Breast epithelium (tissue), 4 donors: Measurements from ENCODE around the gene EPM2AIP1. TPM values are rescaled to one million over a fixed set of nuclear protein-coding genes. Genes with fewer than 3 reads are reported as not detected.

Source experiments
- DNase-seq, 2 donors: peaks; one replicate each; pipeline ENCODE4 v3.0.0-alpha.2; 2019; ENCODE audit warnings: low spot score in 2 of 2
- H3K27ac ChIP-seq, 2 donors: fragments of 200-600 bp; sonication (generic) in 1 of 2; one replicate each; pipeline ENCODE4 v1.5.1; 2016 to 2019; ENCODE audit warnings: mild to moderate bottlenecking in 1 of 2
- H3K27me3 ChIP-seq, 2 donors: fragments of 200-600 bp; sonication (generic) in 1 of 2; one replicate each; pipeline versions ENCODE4 v1.5.1 to v1.6.0; 2017 to 2019; ENCODE audit warnings: control low read depth in 1 of 2, mild to moderate bottlenecking in 1 of 2
- H3K36me3 ChIP-seq: fragments of 200-600 bp; one replicate; pipeline ENCODE4 v1.5.1; 2019
- H3K4me1 ChIP-seq, 2 donors: fragments of 200-600 bp; sonication (generic); one replicate each; pipeline ENCODE4 v1.5.1; 2016 to 2019; ENCODE audit warnings: control low read depth in 1 of 2
- H3K4me3 ChIP-seq, 3 donors: fragments of 200-600 bp; sonication (generic); 1 replicate in 2 of 3; 2 replicates in 1 of 3; pipeline ENCODE4 v1.5.1; 2016 to 2019; ENCODE audit warnings: mild to moderate bottlenecking in 3 of 3, moderate library complexity in 2 of 3
- H3K9me3 ChIP-seq, 2 donors: fragments of 200-600 bp; sonication (generic) in 1 of 2; one replicate each; pipeline ENCODE4 v1.5.1; 2016 to 2019; ENCODE audit warnings: control low read depth in 1 of 2
- POLR2A ChIP-seq: fragments of 450-650 bp; IDR thresholded peaks from one replicate; pipeline ENCODE4 v1.6.1; 2016; ENCODE audit warnings: antibody characterized with exemption, mild to moderate bottlenecking, moderate library complexity
- POLR2AphosphoS5 ChIP-seq, 3 donors: sonication (generic); formaldehyde crosslinking; IDR thresholded peaks; one replicate each; pipeline ENCODE4 v1.6.1; 2017; ENCODE audit warnings: antibody characterized with exemption in 3 of 3
- intact Hi-C: fragments of 100-400 bp; cut with DNase I; formaldehyde crosslinking; loops from one replicate; pipeline ENCODE4 v1.15.1; 2023; ENCODE audit warnings: low total_unique reads
- total RNA-seq, 3 donors: library from RNA; depleted of rRNA; stranded (reverse); fragments of >200 nt; gene quantifications; one replicate each; pipeline ENCODE4 v1.1.0, GENCODE V29; 2016
- TF ChIP-seq, protein P1 (sequence below), 3 donors: fragments of 450-650 bp; IDR thresholded peaks; one replicate each; pipeline ENCODE4 v1.5.1; 2016 to 2017; ENCODE audit warnings: antibody characterized with exemption in 3 of 3, mild to moderate bottlenecking in 3 of 3, moderate library complexity in 3 of 3

EPM2AIP1 gene
- total RNA-seq, 3 donors from 2014 or later, result 13.8 to 25.5 (median 14.1) TPM

DNA sequence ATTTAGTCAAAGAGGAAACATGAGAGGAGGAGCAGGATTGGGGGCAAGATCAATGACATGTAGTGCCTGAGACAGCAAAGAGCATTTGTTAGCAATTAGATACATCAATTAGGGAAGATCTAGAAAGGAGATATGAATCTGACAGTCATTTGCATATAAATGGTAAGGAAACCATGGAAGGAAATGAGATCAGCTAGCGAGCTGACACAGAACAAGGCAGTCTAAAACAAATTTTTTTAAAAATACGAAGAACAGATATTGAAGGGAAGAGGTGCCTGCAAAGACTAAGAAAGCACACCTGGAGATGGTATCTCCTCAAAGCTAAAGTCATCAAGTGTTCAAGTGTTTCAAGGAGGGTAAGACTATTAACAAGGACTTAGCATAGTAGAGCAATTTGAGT, 4.6 kb downstream of the EPM2AIP1 start:
- Histone ChIP-seq H3K9me3 (no peaks in the 10 kb centered on the region), H3K4me1 (peaks cover 2 to 9% of the 10 kb centered on the region in 2 donors), H3K27me3 (no peaks in the 10 kb centered on the region), H3K36me3 (no peaks in the 10 kb centered on the region), H3K27ac (no peak overlapping the region), H3K4me3 (peak overlapping the region in 1 of 3 donors; percentile 24)
- TF ChIP-seq POLR2A (no peak), POLR2AphosphoS5 (IDR thresholded peaks at IDR 0.05) (no peak)
- TF ChIP-seq, protein P1, sequence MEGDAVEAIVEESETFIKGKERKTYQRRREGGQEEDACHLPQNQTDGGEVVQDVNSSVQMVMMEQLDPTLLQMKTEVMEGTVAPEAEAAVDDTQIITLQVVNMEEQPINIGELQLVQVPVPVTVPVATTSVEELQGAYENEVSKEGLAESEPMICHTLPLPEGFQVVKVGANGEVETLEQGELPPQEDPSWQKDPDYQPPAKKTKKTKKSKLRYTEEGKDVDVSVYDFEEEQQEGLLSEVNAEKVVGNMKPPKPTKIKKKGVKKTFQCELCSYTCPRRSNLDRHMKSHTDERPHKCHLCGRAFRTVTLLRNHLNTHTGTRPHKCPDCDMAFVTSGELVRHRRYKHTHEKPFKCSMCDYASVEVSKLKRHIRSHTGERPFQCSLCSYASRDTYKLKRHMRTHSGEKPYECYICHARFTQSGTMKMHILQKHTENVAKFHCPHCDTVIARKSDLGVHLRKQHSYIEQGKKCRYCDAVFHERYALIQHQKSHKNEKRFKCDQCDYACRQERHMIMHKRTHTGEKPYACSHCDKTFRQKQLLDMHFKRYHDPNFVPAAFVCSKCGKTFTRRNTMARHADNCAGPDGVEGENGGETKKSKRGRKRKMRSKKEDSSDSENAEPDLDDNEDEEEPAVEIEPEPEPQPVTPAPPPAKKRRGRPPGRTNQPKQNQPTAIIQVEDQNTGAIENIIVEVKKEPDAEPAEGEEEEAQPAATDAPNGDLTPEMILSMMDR (IDR thresholded peaks at IDR 0.05), result no peak
- no peak for DNase-seq
- intact Hi-C loops, result no loop called here

DNA sequence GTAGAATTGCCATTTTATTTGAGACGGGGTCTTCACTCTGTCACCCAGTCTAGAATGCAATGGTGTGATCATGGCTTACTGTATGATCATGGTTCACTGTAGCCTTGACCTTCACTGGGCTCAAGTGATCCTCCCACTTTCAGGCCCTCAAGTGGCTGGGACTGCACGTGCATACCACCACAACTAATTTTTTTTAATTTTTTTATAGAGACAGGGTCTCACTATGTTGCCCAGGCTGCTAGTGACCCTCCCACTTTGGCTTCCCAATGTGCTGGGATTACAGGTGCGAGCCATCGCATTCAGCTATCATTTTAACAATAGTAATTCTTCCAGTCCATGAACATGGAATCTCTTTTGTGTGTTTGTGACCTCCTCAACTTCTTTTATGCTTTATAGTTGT, 11.9 kb downstream of the EPM2AIP1 start:
- no peak for TF ChIP-seq POLR2AphosphoS5 (IDR thresholded peaks at IDR 0.05)
- no peak for TF ChIP-seq POLR2A
- TF ChIP-seq, protein P1 (IDR thresholded peaks at IDR 0.05), result no peak
- Histone ChIP-seq H3K9me3 (peaks cover 0 to 6% of the 10 kb centered on the region in 2 donors), H3K36me3 (no peaks in the 10 kb centered on the region), H3K27me3 (no peaks in the 10 kb centered on the region), H3K4me1 (no peaks in the 10 kb centered on the region), H3K4me3 (no peak overlapping the region), H3K27ac (no peak overlapping the region)
- intact Hi-C loops, result no loop called here
- no peak for DNase-seq

- Histone ChIP-seq H3K4me3 (no peak overlapping the region), H3K4me1 (no peaks in the 10 kb centered on the region), H3K27me3 (no peaks in the 10 kb centered on the region), H3K36me3 (no peaks in the 10 kb centered on the region), H3K9me3 (no peaks in the 10 kb centered on the region), H3K27ac (no peak overlapping the region)
- intact Hi-C loops, result no loop called here
- no peak for DNase-seq
- no peak for TF ChIP-seq POLR2A
- TF ChIP-seq, protein P1 (IDR thresholded peaks at IDR 0.05), result no peak
- no peak for TF ChIP-seq POLR2AphosphoS5 (IDR thresholded peaks at IDR 0.05)
Observed at GRCh38 chr3:36973139-36973538, 19.8 kb downstream of the EPM2AIP1 start.

- no peak overlapping the region for H3K27ac ChIP-seq
- intact Hi-C loops, result no loop called here
- H3K9me3 ChIP-seq, result no peaks in the 10 kb centered on the region
- no peak overlapping the region for H3K4me3 ChIP-seq
- no peak for DNase-seq
- no peaks in the 10 kb centered on the region for H3K4me1 ChIP-seq
- H3K36me3 ChIP-seq, result no peaks in the 10 kb centered on the region
- no peaks in the 10 kb centered on the region for H3K27me3 ChIP-seq
- TF ChIP-seq POLR2A (no peak), POLR2AphosphoS5 (IDR thresholded peaks at IDR 0.05) (no peak)
- TF ChIP-seq, protein P1 (IDR thresholded peaks at IDR 0.05), result no peak
Observed at GRCh38 chr3:36972163-36972562, 20.8 kb downstream of the EPM2AIP1 start.

DNA sequence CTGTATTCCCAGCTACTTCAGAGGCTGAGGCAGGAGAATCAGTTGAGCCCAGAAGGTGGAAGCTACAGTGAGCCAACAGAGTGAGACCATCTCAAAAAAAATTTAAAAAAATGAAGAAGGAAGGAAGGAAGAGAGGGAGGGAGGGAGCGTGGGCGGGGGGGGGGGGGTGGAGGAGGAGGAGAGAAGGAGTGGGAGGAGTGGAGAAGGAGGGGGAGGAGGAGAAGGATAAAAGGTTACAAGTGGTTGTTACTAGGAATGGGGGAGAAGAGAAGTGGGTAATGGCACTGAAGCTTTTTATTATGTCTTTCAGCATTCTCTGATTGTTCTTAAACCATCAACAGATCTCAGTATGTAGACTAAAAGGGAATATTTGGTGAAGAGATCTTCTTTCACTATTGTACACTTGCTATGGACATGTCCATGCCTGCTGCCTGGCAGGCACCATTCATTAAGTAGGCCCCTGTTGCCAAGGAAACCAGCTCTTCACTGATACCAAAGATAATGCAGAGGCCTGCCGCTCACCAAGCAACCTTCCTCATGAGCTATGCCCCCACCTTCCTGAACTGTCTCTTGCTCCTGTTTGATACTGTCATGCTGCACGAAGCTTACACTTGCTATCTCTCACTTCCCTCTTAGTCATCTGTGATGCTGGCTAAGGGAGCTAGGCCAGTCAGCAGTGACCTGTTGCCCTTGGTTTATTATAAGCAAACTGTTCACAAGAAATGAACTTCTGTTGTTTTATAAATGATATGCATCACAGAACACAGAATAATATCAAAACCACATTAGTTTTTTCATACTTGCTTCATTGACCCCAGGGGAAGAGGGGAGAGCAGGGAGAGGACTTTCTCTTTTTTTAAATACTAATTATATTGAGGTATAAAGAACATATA, 23.1 kb downstream of the EPM2AIP1 start:
- Histone ChIP-seq H3K9me3 (no peaks in the 10 kb centered on the region), H3K27ac (peak overlapping the region; percentile 51 to 59), H3K36me3 (no peaks in the 10 kb centered on the region), H3K4me3 (no peak overlapping the region), H3K27me3 (no peaks in the 10 kb centered on the region), H3K4me1 (no peaks in the 10 kb centered on the region)
- peak in 1 of 2 donors; percentile 40 for DNase-seq
- intact Hi-C loops, result no loop called here
- TF ChIP-seq POLR2AphosphoS5 (IDR thresholded peaks at IDR 0.05) (no peak), POLR2A (no peak)
- TF ChIP-seq, protein P1 (IDR thresholded peaks at IDR 0.05), result no peak
